HG03039 (cell line): ENCODE results near the gene RALGPS1.

Source experiments
- ATAC-seq: cut with Tn5 transposase; IDR thresholded peaks from one replicate; pipeline ENCODE4 v1.9.1; 2021; ENCODE audit warnings: mild to moderate bottlenecking, moderate library complexity; ENCODE audit not compliant: unreplicated experiment

Gene RALGPS1

GRCh38 chr9:127148014-127148413 is 233.4 kb downstream of the RALGPS1 start:
- ATAC-seq: no peak

GRCh38 chr9:127149010-127149409 is 234.4 kb downstream of the RALGPS1 start:
- no peak for ATAC-seq

GRCh38 chr9:127149463-127150390 is 235.1 kb downstream of the RALGPS1 start:
- no peak for ATAC-seq

- ATAC-seq: no peak
Observed at GRCh38 chr9:127153501-127153900, 238.9 kb downstream of the RALGPS1 start.

- no peak for ATAC-seq
Observed at GRCh38 chr9:127154003-127154389, 239.4 kb downstream of the RALGPS1 start.

- ATAC-seq: no peak
Observed at GRCh38 chr9:127154390-127155191, 240.0 kb downstream of the RALGPS1 start.

GRCh38 chr9:127155314-127155960 is 240.9 kb downstream of the RALGPS1 start:
- ATAC-seq: no peak

GRCh38 chr9:127158786-127159324 is 244.3 kb downstream of the RALGPS1 start:
- ATAC-seq: no peak

GRCh38 chr9:127159325-127159801 is 244.8 kb downstream of the RALGPS1 start:
- ATAC-seq: no peak

- no peak for ATAC-seq
Observed at GRCh38 chr9:127159949-127160610, 245.5 kb downstream of the RALGPS1 start.

GRCh38 chr9:127161081-127161624 is 246.6 kb downstream of the RALGPS1 start:
- ATAC-seq: no peak

GRCh38 chr9:127162046-127162863 is 247.7 kb downstream of the RALGPS1 start:
- no peak for ATAC-seq

- ATAC-seq: no peak
Observed at GRCh38 chr9:127162864-127163365, 248.3 kb downstream of the RALGPS1 start.

- ATAC-seq: no peak
Observed at GRCh38 chr9:127163409-127163808, 248.8 kb downstream of the RALGPS1 start.

- ATAC-seq: no peak
Observed at GRCh38 chr9:127165116-127165515, 250.5 kb downstream of the RALGPS1 start.

- ATAC-seq: no peak
Observed at GRCh38 chr9:127166111-127166510, 251.5 kb downstream of the RALGPS1 start.

- peak; percentile 60 for ATAC-seq
Observed at GRCh38 chr9:127166651-127167524, 252.3 kb downstream of the RALGPS1 start.
